Erythroblast (primary cell): Measurements from ENCODE around the gene DNASE1L1.
A peak's percentile ranks its signal among the peaks of the same experiment; 100 is the strongest.

Experiments used
- DNase-seq, 2 experiments: peaks; one replicate each; lab custom pipeline; 2025; lab: John Stamatoyannopoulos, UW
- GATA1 ChIP-seq: IDR thresholded peaks from 2 replicates; pipeline ENCODE4 v1.6.1; 2011; ENCODE audit warnings: low read depth, mild to moderate bottlenecking, control low read depth, low read length, moderate library complexity
- POLR2A ChIP-seq: IDR thresholded peaks from 2 replicates; pipeline ENCODE4 v1.6.1; 2011; ENCODE audit warnings: mild to moderate bottlenecking, low read length

The DNASE1L1 gene

DNA sequence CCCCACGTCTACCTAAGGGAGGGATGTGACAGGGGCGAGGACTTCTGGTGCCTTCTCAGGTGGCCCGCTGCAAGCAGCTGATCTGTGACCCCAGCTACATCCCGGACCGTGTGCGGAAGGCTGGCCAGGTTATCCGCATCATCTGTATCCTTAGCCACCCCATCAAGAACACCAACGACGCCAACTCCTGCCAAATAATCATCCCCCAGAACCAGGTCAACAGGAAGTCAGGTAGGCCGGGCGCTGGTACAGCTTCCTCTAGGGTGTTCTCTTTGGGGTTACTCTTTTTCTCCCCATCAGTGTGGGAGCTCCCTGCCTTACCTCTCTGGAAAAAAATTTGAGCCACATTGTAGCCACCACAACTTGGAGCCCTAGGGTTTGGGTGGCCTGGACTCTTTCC is 32.5 kb upstream of the DNASE1L1 start:
- TF ChIP-seq POLR2A (no peak), GATA1 (no peak)

DNA sequence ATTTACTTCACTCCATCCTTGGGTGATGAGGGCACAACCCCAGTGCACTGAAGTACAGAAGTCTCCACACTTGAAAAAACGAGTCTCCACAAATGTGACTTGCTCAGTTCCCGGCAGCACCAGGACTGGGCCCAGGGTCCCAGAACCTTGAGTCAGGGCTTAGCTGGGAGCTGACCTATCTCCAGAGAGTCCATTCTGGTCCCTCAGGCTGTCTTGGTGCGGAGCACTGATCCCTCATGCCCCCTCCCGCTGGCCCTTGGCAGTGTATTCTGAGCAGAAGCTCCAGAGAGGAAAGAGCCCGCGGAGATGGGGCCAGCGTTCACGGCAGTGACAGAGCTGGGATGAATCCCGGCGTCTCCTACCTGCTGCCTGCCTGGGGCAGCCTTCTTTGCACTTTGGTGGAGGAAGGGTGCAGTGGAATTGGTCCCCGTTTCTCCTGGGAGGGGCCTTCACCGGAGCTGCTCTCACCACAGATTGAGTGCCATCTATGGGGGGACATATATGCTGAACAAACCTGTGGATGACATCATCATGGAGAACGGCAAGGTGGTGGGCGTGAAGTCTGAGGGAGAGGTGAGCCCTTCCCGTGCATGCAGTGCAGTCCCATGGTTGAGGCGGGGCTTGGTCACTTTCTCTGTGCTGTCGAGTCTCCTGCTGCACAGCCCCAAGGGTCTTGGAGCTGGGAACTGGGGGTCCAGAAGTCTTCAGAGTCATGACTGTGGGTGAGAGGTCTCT is 31.7 kb upstream of the DNASE1L1 start:
- no peak for DNase-seq
- TF ChIP-seq GATA1 (no peak), POLR2A (no peak)

More for the DNA sequence above, 32.5 kb upstream of the DNASE1L1 start:
- no peak for DNase-seq

DNA sequence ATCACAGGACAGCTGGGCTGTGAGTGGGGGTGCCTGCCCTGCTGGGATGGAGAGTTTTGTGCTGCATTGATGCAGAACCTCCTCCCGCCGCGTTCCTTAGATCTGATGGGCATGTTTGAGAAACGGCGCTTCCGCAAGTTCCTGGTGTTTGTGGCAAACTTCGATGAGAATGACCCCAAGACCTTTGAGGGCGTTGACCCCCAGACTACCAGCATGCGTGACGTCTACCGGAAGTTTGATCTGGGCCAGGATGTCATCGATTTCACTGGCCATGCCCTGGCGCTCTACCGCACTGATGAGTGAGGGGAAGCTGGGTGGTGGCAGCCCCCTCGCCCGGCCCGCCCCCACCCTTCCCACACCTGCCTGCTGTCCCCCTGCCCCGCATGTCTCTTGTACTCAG is 30.8 kb upstream of the DNASE1L1 start:
- DNase-seq = no peak
- TF ChIP-seq POLR2A = no peak

DNA sequence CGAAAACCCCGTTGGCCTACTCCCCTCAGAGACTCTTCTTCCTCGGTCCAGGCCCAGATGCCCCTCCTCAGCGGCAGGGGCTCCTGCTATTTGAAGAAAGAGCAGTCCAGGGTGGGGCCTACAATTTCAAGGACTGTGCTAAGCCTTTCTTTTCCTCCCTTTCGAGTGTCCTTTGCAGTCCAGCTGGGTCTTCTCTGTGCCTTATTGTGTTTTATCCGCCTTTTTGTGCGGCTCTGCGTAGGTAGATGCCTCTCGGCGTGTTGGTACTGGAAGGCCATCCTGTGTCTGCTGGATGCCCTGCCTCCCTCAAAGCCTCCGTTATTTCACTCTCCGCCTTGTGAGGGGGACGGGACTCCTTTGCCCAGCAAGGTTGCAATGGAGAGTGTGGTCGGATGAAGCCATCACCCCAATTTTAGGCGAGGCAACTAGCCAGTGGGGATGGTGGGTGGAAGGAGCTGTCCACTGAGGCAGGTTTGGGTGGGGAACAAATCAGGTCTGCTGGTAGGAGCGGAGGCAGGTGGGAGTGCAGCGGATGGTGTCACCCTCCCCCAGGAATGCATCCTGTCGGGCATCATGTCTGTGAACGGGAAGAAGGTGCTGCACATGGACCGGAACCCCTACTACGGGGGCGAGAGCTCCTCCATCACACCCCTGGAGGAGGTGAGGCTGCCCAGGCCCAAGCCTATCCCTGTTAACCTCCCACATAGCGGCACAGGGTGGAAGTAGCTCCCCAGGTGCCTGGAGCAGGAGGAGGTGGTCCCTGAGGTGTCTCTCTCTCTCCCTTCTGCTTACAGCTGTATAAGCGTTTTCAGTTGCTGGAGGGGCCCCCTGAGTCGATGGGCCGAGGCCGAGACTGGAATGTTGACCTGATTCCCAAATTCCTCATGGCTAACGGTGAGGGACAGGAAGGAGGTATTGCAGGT is 29.2 kb upstream of the DNASE1L1 start:
- no peak for DNase-seq
- no peak for TF ChIP-seq POLR2A
- no peak for TF ChIP-seq GATA1

DNA sequence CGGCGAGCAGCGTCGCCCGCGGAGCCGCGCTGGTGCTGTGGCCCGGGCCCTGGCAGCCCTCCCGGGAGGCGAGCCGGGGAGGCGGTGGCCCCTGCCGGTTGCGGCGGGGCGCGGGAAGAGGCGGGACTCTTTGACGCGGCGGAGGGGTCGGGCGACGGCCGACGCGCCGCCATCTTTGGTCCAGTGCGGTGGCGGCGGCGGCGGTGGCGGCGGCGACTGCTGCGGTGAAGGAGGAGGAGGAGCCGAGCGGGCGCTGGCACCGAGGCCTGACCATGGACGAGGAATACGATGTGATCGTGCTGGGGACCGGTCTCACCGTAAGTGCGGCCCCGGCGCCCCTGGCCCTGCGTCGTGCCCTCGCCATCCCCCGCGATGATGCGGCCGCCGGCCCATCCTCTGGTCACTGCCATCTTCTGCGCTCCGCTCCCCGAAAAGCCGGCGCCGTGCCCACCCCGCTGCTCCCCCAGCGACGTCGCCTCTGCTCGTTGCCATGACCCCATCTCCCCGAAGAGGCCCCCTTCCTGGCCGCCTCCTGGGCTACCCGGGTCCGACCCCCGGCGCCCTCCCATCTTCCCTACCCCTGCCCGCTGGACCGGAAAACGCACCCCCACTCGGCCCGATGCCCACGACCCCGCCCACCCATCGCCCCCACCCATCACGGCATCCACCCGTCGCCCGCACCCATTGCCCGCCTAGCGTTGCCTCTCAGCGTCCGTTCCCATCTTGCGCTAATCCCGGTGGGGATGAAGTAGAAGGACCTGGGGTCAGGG is 28.1 kb upstream of the DNASE1L1 start, which contains the start of gene GDI1:
GDI1 (plus strand) TSS at position 172 of the 770 bp plus-strand sequence; CDS start at position 273, 101 bp downstream.
- TF ChIP-seq POLR2A (peak; percentile 27), GATA1 (no peak)
- DNase-seq = peak; percentile 77 to 84

DNA sequence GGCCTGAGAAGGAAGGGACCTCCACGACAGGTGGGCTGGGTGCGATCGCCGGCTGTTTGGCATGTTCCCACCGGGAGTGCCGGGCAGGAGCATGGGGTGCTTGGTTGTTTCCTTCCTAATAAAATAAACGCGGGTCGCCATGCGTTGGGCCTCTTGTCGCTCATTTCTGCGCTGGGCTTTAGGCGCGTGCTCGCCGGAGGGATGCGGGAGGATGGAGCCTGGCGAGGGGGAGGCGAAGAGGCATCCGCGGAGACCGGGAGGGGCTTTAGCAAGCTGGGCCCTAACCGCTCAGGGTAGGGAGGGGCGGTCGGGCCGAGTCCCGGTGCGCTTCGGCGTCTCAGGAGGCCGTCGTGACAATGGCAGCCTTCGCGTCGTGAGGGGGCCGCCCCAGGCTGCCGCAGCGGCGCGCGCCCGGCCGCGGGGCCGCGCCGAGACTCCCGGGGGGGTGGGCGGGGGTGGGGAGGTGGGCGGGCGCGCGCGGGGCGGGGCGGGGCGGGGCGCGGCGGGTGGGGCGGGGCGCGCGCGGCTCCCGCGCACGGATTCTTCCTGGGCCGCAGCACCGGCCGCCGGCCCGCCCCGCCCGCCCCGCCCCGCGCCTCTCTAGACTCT is 27.4 kb upstream of the DNASE1L1 start:
- no peak for TF ChIP-seq POLR2A
- no peak for TF ChIP-seq GATA1
- peak; percentile 77 to 84 for DNase-seq

DNA sequence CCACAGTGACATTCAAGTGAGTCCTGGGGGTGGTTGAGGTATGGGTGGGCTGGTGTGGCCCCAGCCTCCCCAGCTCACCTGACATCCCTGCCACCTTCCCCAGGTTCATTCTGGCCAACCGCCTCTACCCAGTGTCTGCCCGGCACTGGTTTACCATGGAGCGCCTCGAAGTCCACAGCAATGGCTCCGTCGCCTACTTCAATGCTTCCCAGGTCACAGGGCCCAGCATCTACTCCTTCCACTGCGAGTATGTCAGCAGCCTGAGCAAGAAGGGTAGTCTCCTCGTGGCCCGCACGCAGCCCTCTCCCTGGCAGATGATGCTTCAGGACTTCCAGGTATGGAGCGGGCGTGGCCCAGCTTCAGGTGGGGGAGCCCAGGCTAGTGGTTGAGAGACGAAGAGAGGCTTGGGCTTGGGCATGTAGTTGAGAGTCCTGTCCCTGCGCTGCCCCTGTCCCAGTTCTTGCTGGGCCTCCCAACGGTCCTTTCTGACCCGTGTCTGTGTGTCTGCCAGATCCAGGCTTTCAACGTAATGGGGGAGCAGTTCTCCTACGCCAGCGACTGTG is 26.2 kb upstream of the DNASE1L1 start:
- no peak for DNase-seq
- TF ChIP-seq POLR2A (no peak), GATA1 (no peak)

DNA sequence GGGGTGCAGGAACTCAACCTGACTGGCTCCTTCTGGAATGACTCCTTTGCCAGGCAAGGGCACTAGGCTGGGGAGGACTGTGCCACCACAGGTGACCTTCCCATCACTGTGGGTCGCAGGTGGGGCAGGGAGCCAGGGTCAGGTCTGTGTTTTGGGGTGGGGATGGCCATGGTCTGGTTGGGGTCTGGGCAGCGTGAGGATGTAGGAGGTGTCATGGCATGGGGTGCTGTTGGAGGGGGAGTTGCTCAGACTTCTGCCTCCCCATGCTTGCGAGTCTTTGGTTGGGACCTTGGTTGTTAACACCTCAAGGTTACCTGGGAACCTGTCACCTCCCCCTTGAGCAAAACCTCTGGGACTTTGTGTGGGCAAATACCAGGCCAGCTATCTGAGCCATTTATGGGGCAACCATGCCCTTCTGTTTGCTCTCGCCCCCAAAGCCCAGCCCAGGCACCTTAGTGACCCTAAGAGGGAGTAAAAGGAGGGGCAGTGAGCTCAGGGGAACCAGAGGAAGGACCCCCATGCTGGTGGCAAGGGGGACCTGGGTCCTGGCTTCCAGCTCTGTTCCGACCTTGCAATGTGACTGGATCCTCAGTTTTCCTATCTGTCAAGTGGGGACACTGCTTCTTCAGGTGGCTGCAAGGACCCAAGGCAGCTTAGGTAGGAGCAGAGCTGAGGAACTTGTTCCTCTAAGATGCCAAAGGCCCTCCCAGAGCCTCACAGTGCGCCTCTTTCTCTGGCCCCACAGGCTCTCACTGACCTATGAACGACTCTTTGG is 25.5 kb upstream of the DNASE1L1 start:
- DNase-seq = no peak
- no peak for TF ChIP-seq GATA1
- no peak for TF ChIP-seq POLR2A

DNA sequence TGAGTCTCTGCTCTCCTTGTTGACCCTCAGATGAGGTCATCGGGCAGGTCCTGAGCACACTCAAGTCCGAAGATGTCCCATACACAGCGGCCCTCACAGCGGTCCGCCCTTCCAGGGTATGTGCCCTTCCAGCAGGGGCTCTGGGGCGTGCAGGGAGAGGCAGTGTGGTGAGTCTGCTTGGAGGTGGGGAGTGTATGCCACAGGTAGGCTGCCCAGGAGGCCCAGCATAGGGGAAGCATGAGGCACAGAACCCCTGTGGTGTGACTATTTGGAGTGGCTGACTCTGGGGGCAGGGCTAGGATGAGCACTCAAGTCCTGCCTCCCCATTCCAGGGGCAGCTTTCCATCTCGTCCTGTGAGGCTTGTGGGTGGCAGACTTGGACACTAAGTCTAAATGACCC is 24.6 kb upstream of the DNASE1L1 start:
- TF ChIP-seq GATA1 (no peak), POLR2A (no peak)
- no peak for DNase-seq

DNA sequence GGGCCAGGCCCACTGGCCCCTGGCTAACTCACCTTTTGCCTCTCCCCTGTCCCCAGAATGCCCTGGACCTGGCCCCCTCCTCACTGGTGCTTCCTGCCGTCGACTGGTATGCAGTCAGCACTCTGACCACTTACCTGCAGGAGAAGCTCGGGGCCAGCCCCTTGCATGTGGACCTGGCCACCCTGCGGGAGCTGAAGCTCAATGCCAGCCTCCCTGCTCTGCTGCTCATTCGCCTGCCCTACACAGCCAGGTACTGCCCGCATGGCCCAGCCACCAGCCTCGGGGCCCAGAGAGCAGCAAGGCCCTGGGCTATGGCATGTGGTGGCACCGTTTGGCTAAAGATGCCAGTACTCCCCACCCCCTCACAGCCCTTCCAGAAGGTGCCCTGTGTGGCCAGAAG is 23.2 kb upstream of the DNASE1L1 start:
- no peak for DNase-seq
- TF ChIP-seq GATA1 (no peak), POLR2A (no peak)

DNA sequence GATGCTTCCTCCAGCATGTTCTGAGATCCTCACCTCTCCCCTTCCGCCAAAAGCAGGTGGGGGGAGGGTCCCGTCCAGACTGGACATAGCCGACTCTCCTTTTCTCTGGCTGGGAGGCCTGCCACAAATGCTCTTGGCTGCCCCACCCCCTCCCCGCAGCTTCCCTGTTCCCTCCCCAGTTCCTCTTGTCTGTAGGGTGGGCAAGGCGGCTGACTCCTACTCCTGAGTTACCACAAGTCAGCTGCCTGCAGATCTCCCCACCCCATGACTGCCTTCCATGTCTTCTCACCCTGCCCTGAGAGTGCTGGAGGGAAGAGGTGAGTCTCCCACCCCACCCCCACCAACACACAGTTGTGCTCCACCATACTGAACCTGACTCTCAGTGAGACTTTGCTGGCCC is 22.3 kb upstream of the DNASE1L1 start:
- TF ChIP-seq POLR2A (no peak), GATA1 (no peak)
- DNase-seq = no peak

DNA sequence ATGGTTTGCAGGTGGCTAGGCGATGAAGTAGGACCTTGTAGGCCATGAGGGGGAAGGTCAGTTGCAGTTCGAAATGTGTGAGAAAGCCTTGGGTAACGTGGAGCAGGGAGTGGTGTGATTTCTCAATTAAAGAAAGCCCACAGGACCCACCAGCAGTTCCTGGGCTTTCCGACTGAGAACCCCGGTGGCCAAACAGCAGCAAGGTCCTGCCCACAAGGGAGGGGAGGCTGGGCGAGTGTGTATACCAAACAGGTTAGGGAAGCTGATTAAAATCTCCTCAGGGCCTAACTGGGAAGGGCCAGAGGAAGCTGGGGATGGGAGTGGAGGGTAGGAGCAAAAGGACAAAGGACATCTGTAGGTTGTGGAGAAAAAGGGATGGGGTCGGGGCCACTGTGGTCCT is 21.9 kb upstream of the DNASE1L1 start:
- no peak for DNase-seq
- TF ChIP-seq POLR2A (no peak), GATA1 (no peak)

DNA sequence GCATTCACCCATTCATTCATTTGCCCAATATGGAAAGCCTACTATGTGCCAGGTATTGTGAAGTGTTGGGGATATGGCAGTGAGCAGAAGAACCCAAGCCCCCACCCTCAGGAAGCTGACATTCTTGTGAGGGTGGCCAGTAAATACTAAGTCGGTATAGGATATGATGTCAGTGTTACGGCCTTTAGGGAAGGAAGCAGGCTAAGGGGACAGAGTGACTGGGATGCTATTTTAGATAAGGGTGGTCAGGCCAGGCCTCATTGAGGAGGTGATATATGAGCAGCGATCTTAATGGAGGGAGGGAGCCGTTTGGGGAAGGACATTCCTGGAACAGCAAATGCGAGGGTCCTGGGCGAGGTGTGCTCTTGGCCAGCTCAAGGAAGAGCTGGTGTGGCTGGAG is 21.4 kb upstream of the DNASE1L1 start:
- TF ChIP-seq POLR2A (no peak), GATA1 (no peak)
- DNase-seq = peak in 1 of 2 experiments; percentile 21
